OCI-LY1 (cell line): ENCODE measurements around the gene SPOCK2.
A peak's percentile ranks its signal among the peaks of the same experiment; 100 is the strongest.
"Not testable (repeated sequence)": the region's sequence is repeated elsewhere in the genome, so short reads cannot be mapped to it uniquely, and the experiment has no call there.

ENCODE experiments used
- H2AFZ ChIP-seq: fragments of 200-600 bp; sonication (generic), shearing (Covaris generic); 2 replicates; pipeline ENCODE4 v1.6.0; 2014; ENCODE audit warnings: antibody characterized with exemption, mild to moderate bottlenecking, low read length
- H3F3A ChIP-seq: fragments of 200-600 bp; sonication (generic), shearing (Covaris generic); 2 replicates; pipeline ENCODE4 v1.6.0; 2014; ENCODE audit warnings: mild to moderate bottlenecking, antibody characterized with exemption, low read length, moderate library complexity; ENCODE audit not compliant: insufficient read depth
- H3K27ac ChIP-seq: fragments of 200-600 bp; sonication (generic); 2 replicates; pipeline ENCODE4 v1.5.1; 2014; ENCODE audit warnings: low read length, mixed run types, mild to moderate bottlenecking, low read depth; ENCODE audit not compliant: poor library complexity, severe bottlenecking
- H3K27me3 ChIP-seq: fragments of 200-600 bp; sonication (generic); 2 replicates; pipeline ENCODE4 v1.6.0; 2014; ENCODE audit warnings: antibody characterized with exemption, mild to moderate bottlenecking, low read length, moderate library complexity; ENCODE audit not compliant: insufficient read depth
- H3K36me3 ChIP-seq: fragments of 200-600 bp; sonication (generic); 2 replicates; pipeline ENCODE4 v1.6.1; 2014; ENCODE audit warnings: mild to moderate bottlenecking, antibody characterized with exemption, low read length, moderate library complexity, mixed read lengths; ENCODE audit not compliant: insufficient read depth
- H3K4me1 ChIP-seq: fragments of 200-600 bp; sonication (generic); 2 replicates; pipeline ENCODE4 v1.5.1; 2014; ENCODE audit warnings: mild to moderate bottlenecking, low read length, moderate library complexity; ENCODE audit not compliant: insufficient read depth, severe bottlenecking
- H3K4me2 ChIP-seq: fragments of 200-600 bp; sonication (generic), shearing (Covaris generic); 2 replicates; pipeline ENCODE4 v1.6.1; 2014; ENCODE audit warnings: low read length
- H3K4me3 ChIP-seq: fragments of 200-600 bp; sonication (generic); 2 replicates; pipeline ENCODE4 v1.5.1; 2014; ENCODE audit warnings: low read length, low read depth, mild to moderate bottlenecking, mixed read lengths; ENCODE audit not compliant: poor library complexity, severe bottlenecking
- H3K79me2 ChIP-seq: fragments of 200-600 bp; shearing (Covaris generic); 2 replicates; pipeline ENCODE4 v1.6.1; 2016; ENCODE audit warnings: mixed run types, low read length, mixed read lengths; ENCODE audit not compliant: insufficient read depth
- H3K9ac ChIP-seq: fragments of 200-600 bp; sonication (generic), shearing (Covaris generic); 2 replicates; pipeline ENCODE4 v1.6.1; 2014; ENCODE audit warnings: mild to moderate bottlenecking, low read length, mixed read lengths
- H3K9me2 ChIP-seq: fragments of 200-600 bp; sonication (generic), shearing (Covaris generic); 2 replicates; pipeline ENCODE4 v1.6.1; 2014; ENCODE audit warnings: low read depth, mild to moderate bottlenecking, low read length, mixed read lengths
- H3K9me3 ChIP-seq: fragments of 200-600 bp; shearing (Covaris generic); 2 replicates; pipeline ENCODE4 v1.6.1; 2014; ENCODE audit warnings: low read length, mixed read lengths
- H4K20me1 ChIP-seq: fragments of 200-600 bp; sonication (generic), shearing (Covaris generic); 2 replicates; pipeline ENCODE4 v1.6.0; 2016; ENCODE audit warnings: mild to moderate bottlenecking, low read length; ENCODE audit not compliant: insufficient read depth
- EZH2 ChIP-seq: fragments of 200-600 bp; sonication (generic), shearing (Covaris generic); IDR thresholded peaks from 2 replicates; pipeline ENCODE4 v1.8.0; 2017; ENCODE audit warnings: borderline replicate concordance, mixed run types, mild to moderate bottlenecking, antibody characterized with exemption, low read length, moderate library complexity, mixed read lengths
- TF ChIP-seq, protein P1 (sequence below): fragments of 200-600 bp; sonication (generic), shearing (Covaris generic); IDR thresholded peaks from 2 replicates; pipeline ENCODE4 v1.5.1; 2017; ENCODE audit warnings: mild to moderate bottlenecking, antibody characterized with exemption, low read length, moderate library complexity, mixed read lengths

SPOCK2 gene, protein sequence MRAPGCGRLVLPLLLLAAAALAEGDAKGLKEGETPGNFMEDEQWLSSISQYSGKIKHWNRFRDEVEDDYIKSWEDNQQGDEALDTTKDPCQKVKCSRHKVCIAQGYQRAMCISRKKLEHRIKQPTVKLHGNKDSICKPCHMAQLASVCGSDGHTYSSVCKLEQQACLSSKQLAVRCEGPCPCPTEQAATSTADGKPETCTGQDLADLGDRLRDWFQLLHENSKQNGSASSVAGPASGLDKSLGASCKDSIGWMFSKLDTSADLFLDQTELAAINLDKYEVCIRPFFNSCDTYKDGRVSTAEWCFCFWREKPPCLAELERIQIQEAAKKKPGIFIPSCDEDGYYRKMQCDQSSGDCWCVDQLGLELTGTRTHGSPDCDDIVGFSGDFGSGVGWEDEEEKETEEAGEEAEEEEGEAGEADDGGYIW

DNA sequence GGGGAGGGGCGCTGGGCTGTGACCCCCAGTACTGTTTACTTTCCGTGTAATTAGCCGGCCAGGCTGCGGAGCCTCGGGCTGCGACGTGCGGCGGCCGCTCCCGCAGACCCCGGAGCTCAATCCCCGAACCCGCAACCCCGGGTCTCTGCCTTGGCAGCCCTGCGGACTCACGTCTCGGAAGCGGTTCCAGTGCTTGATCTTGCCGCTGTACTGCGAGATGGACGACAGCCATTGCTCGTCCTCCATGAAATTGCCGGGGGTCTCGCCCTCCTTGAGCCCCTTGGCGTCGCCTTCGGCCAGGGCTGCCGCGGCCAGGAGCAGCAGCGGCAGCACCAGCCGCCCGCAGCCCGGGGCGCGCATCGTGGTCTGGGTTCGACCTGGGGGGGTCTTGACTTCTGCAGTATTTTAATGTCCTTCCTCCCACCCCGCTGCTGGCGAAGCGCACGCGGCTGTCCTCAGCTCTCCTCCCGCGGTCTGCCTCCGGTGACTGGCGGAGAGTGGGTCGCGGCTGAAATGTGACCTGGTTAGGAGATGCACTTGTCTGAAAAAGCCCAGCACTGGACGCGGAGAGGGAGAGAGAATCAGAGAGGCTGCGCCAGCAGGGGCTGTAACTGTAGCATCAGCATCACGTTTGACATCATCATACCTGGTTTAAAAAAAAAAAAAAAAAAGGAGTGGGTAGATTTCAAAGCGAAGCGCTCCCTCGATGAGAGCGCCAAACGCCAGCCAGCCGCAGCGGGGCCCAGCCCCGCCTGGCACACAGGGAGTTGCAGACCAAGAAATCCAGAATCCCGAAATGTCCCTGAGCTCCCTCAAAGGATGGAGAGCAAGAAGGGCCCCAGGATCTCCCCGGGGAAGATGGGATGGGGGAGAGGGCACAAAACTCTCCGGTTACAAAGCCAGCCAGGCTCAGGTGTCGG is at the start of gene SPOCK2:
SPOCK2 (minus strand) TSS at position 583 of the 920 bp plus-strand sequence; CDS start at position 360, 223 bp downstream.
- no peak for TF ChIP-seq EZH2
- TF ChIP-seq, protein P1, sequence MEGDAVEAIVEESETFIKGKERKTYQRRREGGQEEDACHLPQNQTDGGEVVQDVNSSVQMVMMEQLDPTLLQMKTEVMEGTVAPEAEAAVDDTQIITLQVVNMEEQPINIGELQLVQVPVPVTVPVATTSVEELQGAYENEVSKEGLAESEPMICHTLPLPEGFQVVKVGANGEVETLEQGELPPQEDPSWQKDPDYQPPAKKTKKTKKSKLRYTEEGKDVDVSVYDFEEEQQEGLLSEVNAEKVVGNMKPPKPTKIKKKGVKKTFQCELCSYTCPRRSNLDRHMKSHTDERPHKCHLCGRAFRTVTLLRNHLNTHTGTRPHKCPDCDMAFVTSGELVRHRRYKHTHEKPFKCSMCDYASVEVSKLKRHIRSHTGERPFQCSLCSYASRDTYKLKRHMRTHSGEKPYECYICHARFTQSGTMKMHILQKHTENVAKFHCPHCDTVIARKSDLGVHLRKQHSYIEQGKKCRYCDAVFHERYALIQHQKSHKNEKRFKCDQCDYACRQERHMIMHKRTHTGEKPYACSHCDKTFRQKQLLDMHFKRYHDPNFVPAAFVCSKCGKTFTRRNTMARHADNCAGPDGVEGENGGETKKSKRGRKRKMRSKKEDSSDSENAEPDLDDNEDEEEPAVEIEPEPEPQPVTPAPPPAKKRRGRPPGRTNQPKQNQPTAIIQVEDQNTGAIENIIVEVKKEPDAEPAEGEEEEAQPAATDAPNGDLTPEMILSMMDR = no peak
- H3F3A ChIP-seq = no peaks in the 10 kb centered on the region
- peak within 1 kb of the TSS; percentile 81 for H3K4me2 ChIP-seq
- H2AFZ ChIP-seq = no peak within 1 kb of the TSS
- H3K27ac ChIP-seq = peak within 1 kb of the TSS; percentile 86
- H3K36me3 ChIP-seq = no peaks in the 10 kb centered on the region; the same call in 1 of the 2 replicates
- H3K4me1 ChIP-seq = peaks cover 54% of the 10 kb centered on the region
- H3K4me3 ChIP-seq = peak within 1 kb of the TSS; percentile 79
- H3K79me2 ChIP-seq = no peaks in the 10 kb centered on the region
- H3K9me2 ChIP-seq = no peaks in the 10 kb centered on the region
- H3K9ac ChIP-seq = peak within 1 kb of the TSS; percentile 95
- H3K27me3 ChIP-seq = no peaks in the 10 kb centered on the region
- no peaks in the 10 kb centered on the region for H3K9me3 ChIP-seq
- H4K20me1 ChIP-seq = no peaks in the 10 kb centered on the region

DNA sequence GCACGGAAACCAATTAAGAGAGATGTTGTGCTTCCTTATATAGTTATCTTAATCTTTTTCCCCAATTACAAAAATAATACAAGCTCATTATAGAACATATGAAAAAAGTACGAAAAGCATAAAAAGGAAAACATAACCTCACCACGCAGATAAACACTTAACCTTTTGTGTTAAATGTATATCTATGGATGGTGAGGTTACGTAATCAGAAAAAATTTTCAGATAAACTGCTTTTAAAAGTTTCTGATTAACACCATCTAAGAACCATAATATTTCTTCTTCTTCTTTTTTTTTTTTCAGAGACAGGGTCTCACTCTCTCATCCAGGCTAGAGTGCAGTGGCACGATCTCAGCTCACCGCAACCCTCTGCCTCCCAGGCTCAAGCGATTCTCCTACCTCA is 49.2 kb upstream of the SPOCK2 start:
- Histone ChIP-seq H3K36me3 (peaks cover 13% of the 10 kb centered on the region; the same call in 1 of the 2 replicates), H3K79me2 (no peaks in the 10 kb centered on the region), H3F3A (no peaks in the 10 kb centered on the region), H3K27me3 (no peaks in the 10 kb centered on the region), H4K20me1 (no peaks in the 10 kb centered on the region), H3K4me1 (peaks cover 20% of the 10 kb centered on the region), H3K4me3 (no peak overlapping the region), H2AFZ (no peak overlapping the region), H3K9ac (no peak overlapping the region), H3K9me2 (no peaks in the 10 kb centered on the region), H3K27ac (no peak overlapping the region), H3K9me3 (no peaks in the 10 kb centered on the region), H3K4me2 (no peak overlapping the region)
- TF ChIP-seq EZH2 = no peak
- TF ChIP-seq, protein P1 = no peak

DNA sequence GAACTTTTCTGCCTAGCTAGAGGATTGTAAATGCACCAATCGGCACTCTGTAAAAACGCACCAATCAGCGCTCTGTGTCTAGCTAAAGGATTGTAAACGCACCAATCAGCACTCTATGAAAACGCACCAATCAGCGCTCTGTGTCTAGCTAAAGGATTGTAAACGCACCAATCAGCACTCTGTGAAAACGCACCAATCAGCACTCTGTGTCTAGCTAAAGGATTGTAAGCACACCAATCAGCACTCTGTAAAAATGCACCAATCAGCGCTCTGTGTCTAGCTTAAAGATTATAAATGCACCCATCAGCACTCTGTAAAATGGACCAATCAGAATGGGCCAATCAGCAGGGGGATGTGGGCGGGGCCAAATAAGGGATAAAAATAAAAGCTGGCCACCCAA is 47.9 kb upstream of the SPOCK2 start:
- H3K27me3 ChIP-seq, H3K79me2 ChIP-seq, H3K4me2 ChIP-seq, H4K20me1 ChIP-seq, H3K9me2 ChIP-seq, H3K4me3 ChIP-seq, H2AFZ ChIP-seq, H3K9me3 ChIP-seq, H3K27ac ChIP-seq, H3K9ac ChIP-seq, H3F3A ChIP-seq: not testable (repeated sequence)
- Histone ChIP-seq H3K4me1 (peaks cover 30% of the 10 kb centered on the region), H3K36me3 (peaks cover 13% of the 10 kb centered on the region; the same call in 1 of the 2 replicates)
